HG02798 (cell line): ENCODE data around the gene AMH.

Experiments
- ATAC-seq: cut with Tn5 transposase; IDR thresholded peaks from one replicate; pipeline ENCODE4 v1.9.1; 2021; ENCODE audit warnings: mild to moderate bottlenecking; ENCODE audit not compliant: unreplicated experiment, poor library complexity

AMH gene

GRCh38 chr19:2233601-2234280 is 15.4 kb upstream of the AMH start:
- no peak for ATAC-seq

DNA sequence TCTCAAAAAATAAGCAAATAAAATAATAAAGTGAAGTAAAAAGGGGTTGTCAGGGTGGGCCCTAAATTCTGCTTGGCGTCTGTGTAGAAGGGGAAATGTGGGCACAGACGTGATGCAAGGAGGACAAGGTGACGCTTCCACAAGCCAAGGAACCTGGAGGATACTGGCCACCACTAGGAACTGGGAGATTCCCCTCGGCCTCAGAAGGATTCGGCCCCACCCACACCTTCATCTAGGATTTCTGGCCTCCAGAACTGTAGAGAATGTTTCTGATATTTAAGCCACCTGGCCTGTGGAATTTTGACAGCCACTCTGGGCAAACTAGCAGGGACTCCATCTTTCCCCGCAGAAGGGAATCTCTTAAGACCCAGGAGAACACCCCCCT is 14.1 kb upstream of the AMH start:
- no peak for ATAC-seq

- ATAC-seq, result peak; percentile 9
Observed at GRCh38 chr19:2235381-2236063, 13.6 kb upstream of the AMH start.

GRCh38 chr19:2236064-2236313 is 13.1 kb upstream of the AMH start:
- ATAC-seq, result no peak

- peak; percentile 85 for ATAC-seq
Observed at GRCh38 chr19:2236314-2237050, 12.6 kb upstream of the AMH start, which contains the start of the genes PLEKHJ1 and SF3A2. TSS of gene PLEKHJ1 (minus strand) at chr19:2236329. CDS start at chr19:2236248, 81 bp downstream. TSS of gene SF3A2 (plus strand) at chr19:2236824. CDS start at chr19:2243419, 6,595 bp downstream.

GRCh38 chr19:2237051-2237868 is 11.9 kb upstream of the AMH start:
- ATAC-seq, result no peak

- no peak for ATAC-seq
Observed at GRCh38 chr19:2237869-2238153, 11.3 kb upstream of the AMH start.

- ATAC-seq, result no peak
Observed at GRCh38 chr19:2239173-2239572, 9.9 kb upstream of the AMH start.

GRCh38 chr19:2239771-2240770 is 9.1 kb upstream of the AMH start:
- no peak for ATAC-seq

- ATAC-seq, result no peak
Observed at GRCh38 chr19:2240881-2241760, 8.0 kb upstream of the AMH start.

DNA sequence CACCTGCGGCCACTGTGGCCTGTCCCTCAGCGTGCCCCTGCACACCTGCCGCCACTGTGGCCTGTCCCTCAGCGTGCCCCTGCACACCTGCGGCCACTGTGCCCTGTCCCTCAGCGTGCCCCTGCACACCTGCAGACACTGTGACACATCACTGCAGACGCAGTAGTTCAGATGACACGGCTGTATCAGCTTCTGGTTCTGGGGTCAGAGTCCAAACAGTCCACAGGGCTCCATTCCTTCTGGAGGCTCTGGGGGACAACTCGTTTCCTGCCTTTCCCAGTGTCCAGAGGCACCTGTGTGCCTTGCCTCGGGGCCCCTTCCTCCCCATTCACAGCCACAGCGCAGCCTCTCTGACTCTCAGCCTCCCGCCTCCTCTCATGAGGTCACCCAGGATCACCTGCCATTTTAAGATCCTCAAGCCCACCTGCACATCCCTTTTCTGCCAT is 7.0 kb upstream of the AMH start:
- ATAC-seq, result no peak

DNA sequence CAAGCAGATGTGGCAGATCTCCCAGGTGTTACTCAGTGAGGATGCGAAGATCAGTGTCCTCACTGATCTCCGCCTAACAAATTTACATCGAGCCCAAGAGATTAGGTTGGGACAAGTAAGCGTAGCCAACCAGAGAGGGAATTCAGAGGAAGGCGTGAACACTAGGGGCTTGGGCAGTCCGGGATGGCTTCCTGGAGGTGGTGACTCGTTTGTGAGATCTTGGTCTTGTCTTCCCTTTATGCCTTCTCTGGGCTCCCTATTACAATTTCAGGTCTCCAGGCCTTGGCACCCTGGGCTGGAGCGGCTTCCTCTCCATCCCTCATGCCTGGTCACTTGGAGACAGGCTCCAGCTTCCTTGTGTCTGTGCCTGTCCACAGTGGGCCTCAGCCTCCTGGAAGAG is 6.3 kb upstream of the AMH start:
- ATAC-seq, result no peak

DNA sequence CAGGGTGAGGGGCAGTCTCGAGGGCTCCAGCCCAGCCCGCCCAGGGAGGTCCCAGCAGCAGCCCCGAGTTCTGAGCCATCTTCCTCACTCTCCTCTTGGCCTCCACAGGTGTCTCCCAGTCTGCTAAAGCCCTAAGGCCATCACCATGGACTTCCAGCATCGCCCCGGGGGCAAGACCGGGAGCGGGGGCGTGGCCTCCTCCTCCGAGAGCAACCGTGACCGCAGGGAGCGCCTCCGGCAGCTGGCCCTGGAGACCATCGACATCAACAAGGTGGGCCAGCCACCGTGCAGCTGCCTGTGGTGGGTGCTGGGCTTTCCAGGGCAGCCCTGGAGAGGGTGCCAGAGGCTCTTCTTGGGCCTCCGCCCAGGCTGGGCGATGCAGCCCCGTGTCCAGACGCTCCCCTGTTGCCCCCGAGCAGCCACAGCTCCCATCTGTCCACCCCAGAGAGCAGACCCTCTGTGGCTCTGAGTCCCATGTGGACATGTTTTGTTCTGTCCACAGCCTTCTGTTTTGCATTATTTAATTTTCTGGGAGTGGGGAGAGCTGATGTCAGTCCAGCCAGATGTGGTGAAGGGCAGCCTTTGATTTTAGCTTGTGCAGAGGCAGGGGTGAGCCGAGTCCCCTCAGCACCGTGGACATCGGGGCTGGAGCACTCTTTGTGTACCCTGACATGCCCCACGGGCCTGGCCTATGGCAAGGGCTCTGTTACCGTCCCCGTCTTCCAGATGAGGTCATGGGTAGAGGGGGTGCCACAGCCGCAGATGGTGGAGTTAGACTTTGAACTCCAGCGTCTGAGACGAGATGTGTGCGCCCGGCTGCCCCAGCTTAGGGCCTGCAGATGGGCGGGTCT is 5.6 kb upstream of the AMH start:
- no peak for ATAC-seq

- ATAC-seq, result no peak
Observed at GRCh38 chr19:2244125-2244411, 5.1 kb upstream of the AMH start.

GRCh38 chr19:2244486-2244885 is 4.6 kb upstream of the AMH start:
- no peak for ATAC-seq

GRCh38 chr19:2245273-2245672 is 3.9 kb upstream of the AMH start:
- ATAC-seq, result no peak

GRCh38 chr19:2246014-2246620 is 3.0 kb upstream of the AMH start:
- ATAC-seq, result no peak
